Measurements from ENCODE around the gene VPS54. TPM values are rescaled to one million over a fixed set of nuclear protein-coding genes. Genes with fewer than 3 reads are reported as not detected.
A peak's percentile ranks its signal among the peaks of the same experiment; 100 is the strongest.

Gene VPS54
- total RNA-seq, 1 experiment from 2014 or later, result 21.2 TPM

DNA sequence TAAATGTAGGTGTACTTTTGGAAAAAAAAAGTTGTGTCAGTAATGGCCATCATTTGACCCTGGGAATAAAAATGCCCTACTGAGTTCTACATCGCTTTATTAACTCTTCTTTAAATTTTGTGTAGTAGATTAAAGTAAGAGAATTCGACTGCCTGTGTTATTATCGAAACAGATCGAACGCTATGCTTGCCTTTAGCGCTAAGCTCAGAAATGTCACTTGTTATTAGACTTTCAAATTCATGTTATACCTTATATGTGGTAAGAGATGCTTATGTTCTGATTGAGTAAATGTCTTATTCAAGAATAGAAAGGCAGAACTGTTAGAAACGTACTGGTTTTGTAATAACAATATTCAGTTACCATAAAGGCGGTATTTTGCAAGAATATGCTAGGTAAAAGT is 176.1 kb downstream of the VPS54 start:
- ATAC-seq, result no peak
- DNase-seq (ENCODE audit: low read depth, low spot score), result no peak
- Histone ChIP-seq H3K4me3 (ENCODE audit: low read depth in 2 of 2, low read length in 2 of 2) (peak overlapping the region; percentile 96 to 99), H3K27ac (ENCODE audit: low read length) (peak overlapping the region; percentile 95; the same call in 1 of the 2 replicates), H3K36me3 (ENCODE audit: control insufficient read depth, insufficient read depth, low read length) (peaks cover 3% of the 10 kb centered on the region; the same call in 1 of the 2 replicates), H3K4me1 (ENCODE audit: control insufficient read depth, insufficient read depth, low read length) (peaks cover 18% of the 10 kb centered on the region), H3K27me3 (ENCODE audit: control insufficient read depth, insufficient read depth, low read length) (no peaks in the 10 kb centered on the region), H3K9me3 (ENCODE audit: control insufficient read depth, insufficient read depth, low read depth, low read length) (peaks cover 3% of the 10 kb centered on the region; the same call in 1 of the 2 replicates)
- intact Hi-C loops (cut with micrococcal nuclease; ENCODE audit: unreplicated experiment), result no loop called here
- no TSS peak for BruUV-seq (replicated peaks)
- TF ChIP-seq CTCF (IDR thresholded peaks at IDR 0.05), result no peak
- ChIA-PET CTCF (no interaction called here), POLR2A (no interaction called here)
- in situ Hi-C loops (cut with HindIII; ENCODE audit: low pct_unique_long_range_greater_than_20kb, low sequenced_read_pairs), result no loop called here

DNA sequence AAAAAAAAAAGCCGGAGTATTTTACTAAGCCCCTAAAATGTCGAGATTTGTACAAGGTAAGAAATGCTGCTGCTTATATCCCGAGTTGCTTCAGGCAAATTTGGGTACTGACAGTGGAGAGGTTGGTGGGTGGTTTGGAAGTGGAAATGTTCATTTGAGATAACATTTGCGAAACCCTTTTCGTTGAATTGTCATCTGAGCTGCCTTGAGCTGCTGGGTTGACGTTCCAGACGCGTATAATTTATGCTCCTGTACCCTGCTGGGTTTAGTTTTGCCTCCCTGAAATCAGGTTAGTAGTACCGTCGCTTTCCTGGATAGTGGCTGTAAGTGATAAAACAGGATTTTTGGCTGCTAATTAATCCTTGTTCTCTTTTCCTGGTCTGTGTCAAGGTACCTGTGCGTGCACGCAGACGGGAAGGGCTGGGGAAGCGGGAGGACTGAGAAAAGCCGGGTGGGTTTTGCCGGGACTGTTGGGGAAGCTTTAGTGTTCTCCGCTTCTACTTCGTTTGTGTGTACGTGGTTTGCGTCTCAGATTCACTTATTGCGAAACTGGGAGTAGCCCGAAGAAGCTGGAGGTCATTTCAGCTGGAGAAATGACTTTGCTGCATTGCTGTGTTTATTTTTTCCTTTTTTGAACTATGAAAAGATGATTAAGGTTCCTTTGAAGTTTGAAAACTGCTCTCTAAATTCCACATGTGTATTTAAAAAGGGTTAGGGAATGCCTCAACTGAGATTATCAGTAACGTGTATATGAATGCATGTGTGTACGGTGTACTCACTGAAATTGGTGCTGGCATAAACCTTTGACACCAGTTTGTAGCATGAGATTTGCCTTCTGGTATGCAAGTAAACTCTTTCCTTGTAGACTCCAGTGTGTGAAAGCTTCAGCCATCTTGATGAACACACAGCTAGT is 176.8 kb downstream of the VPS54 start:
- H3K27me3 ChIP-seq (ENCODE audit: control insufficient read depth, insufficient read depth, low read length), result no peaks in the 10 kb centered on the region
- DNase-seq (ENCODE audit: low read depth, low spot score) (no peak), ATAC-seq (no peak)
- intact Hi-C loops (cut with micrococcal nuclease; ENCODE audit: unreplicated experiment), result no loop called here
- peaks cover 3% of the 10 kb centered on the region; the same call in 1 of the 2 replicates for H3K9me3 ChIP-seq (ENCODE audit: control insufficient read depth, insufficient read depth, low read depth, low read length)
- TSS peak; percentile 70 for BruUV-seq (replicated peaks)
- in situ Hi-C loops (cut with HindIII; ENCODE audit: low pct_unique_long_range_greater_than_20kb, low sequenced_read_pairs), result no loop called here
- TF ChIP-seq POLR2AphosphoS5 (IDR thresholded peaks at IDR 0.05; ENCODE audit: low read depth, low read length) (no peak), CTCF (IDR thresholded peaks at IDR 0.05) (no peak), SIN3A (IDR thresholded peaks at IDR 0.05; ENCODE audit: borderline replicate concordance, insufficient read depth, low read depth, low read length) (no peak), TCF7L2 (IDR thresholded peaks at IDR 0.05; ENCODE audit: low read depth, low read length) (no peak)
- TF ChIP-seq, protein P1, sequence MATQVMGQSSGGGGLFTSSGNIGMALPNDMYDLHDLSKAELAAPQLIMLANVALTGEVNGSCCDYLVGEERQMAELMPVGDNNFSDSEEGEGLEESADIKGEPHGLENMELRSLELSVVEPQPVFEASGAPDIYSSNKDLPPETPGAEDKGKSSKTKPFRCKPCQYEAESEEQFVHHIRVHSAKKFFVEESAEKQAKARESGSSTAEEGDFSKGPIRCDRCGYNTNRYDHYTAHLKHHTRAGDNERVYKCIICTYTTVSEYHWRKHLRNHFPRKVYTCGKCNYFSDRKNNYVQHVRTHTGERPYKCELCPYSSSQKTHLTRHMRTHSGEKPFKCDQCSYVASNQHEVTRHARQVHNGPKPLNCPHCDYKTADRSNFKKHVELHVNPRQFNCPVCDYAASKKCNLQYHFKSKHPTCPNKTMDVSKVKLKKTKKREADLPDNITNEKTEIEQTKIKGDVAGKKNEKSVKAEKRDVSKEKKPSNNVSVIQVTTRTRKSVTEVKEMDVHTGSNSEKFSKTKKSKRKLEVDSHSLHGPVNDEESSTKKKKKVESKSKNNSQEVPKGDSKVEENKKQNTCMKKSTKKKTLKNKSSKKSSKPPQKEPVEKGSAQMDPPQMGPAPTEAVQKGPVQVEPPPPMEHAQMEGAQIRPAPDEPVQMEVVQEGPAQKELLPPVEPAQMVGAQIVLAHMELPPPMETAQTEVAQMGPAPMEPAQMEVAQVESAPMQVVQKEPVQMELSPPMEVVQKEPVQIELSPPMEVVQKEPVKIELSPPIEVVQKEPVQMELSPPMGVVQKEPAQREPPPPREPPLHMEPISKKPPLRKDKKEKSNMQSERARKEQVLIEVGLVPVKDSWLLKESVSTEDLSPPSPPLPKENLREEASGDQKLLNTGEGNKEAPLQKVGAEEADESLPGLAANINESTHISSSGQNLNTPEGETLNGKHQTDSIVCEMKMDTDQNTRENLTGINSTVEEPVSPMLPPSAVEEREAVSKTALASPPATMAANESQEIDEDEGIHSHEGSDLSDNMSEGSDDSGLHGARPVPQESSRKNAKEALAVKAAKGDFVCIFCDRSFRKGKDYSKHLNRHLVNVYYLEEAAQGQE (IDR thresholded peaks at IDR 0.05; ENCODE audit: insufficient read depth in 1 of 2, low read depth in 2 of 2, low read length in 1 of 2), result no peak
- H3K4me3 ChIP-seq (ENCODE audit: low read depth in 2 of 2, low read length in 2 of 2), result peak overlapping the region; percentile 96 to 99
- ChIA-PET POLR2A (interaction anchor here (0.7 to 0.8 kb wide), 2 partner anchors 181 to 257 kb away, joined by 7 to 9 read pairs; no protein-coding TSS in a partner anchor), CTCF (interaction anchor here (0.7 to 1.2 kb wide), 2 partner anchors 18 to 61 kb away, joined by 8 read pairs; no protein-coding TSS in a partner anchor)
- H3K4me1 ChIP-seq (ENCODE audit: control insufficient read depth, insufficient read depth, low read length), result peaks cover 18% of the 10 kb centered on the region
- peaks cover 3% of the 10 kb centered on the region; the same call in 1 of the 2 replicates for H3K36me3 ChIP-seq (ENCODE audit: control insufficient read depth, insufficient read depth, low read length)
- H3K27ac ChIP-seq (ENCODE audit: low read length), result peak overlapping the region; percentile 95

Other genes with a start within 250 kb of the VPS54 start
- gene UGP2, start 177.5 kb downstream of the VPS54 start, total RNA-seq (2021; ENCODE audit: unreplicated experiment), result 76.1 TPM
- 6.7 TPM for gene PELI1, start 125.0 kb upstream of the VPS54 start, total RNA-seq (2021; ENCODE audit: unreplicated experiment)